Left lung (tissue), 14 donors: Measurements from ENCODE around the gene MMP21. TPM values are rescaled to one million over a fixed set of nuclear protein-coding genes. Genes with fewer than 3 reads are reported as not detected.

Experiments
- ATAC-seq: fragments of 200-7000 bp; cut with Tn5 transposase; one replicate; pipeline ENCODE4 v1.9.1; 2020; ENCODE audit warnings: moderate library complexity
- DNase-seq, 4 donors: peaks; one replicate each; pipeline ENCODE4 v3.0.0-alpha.2; 2013 to 2020
- H3K27ac ChIP-seq, 2 donors: fragments of 200-600 bp; sonication (generic) in 1 of 2; one replicate each; pipeline versions ENCODE4 v1.5.0 to v1.8.0; 2020 to 2021
- H3K27me3 ChIP-seq, 2 donors: fragments of 200-600 bp; sonication (generic) in 1 of 2; one replicate each; pipeline versions ENCODE4 v1.5.0 to v1.8.0; 2020 to 2021
- H3K36me3 ChIP-seq, 2 donors: fragments of 200-600 bp; sonication (generic) in 1 of 2; one replicate each; pipeline versions ENCODE4 v1.5.0 to v1.8.0; 2020 to 2021
- H3K4me1 ChIP-seq, 2 donors: fragments of 200-600 bp; one replicate each; pipeline ENCODE4 v1.8.0; 2021
- H3K4me3 ChIP-seq, 2 donors: fragments of 200-600 bp; sonication (generic) in 1 of 2; one replicate each; pipeline versions ENCODE4 v1.5.0 to v1.8.0; 2020 to 2021; ENCODE audit warnings: mild to moderate bottlenecking in 1 of 2
- H3K9me3 ChIP-seq, 2 donors: fragments of 200-600 bp; sonication (generic) in 1 of 2; one replicate each; pipeline versions ENCODE4 v1.5.0 to v1.8.0; 2020 to 2021
- intact Hi-C, 2 donors: fragments of 100-400 bp; cut with DNase I; formaldehyde crosslinking; loops; one replicate each; pipeline versions ENCODE4 v1.11.2 to v1.14.2; 2022
- long read RNA-seq, 12 donors: library from polyadenylated mRNA in 2 of 12; unstranded in 2 of 12; transcript quantifications; one replicate each; pipeline ENCODE4 v2.0.0 and lab custom pipeline, GENCODE V29; 2019 to 2026
- polyA plus RNA-seq, 6 donors: library from polyadenylated mRNA; unstranded; fragments of 120-200 nt; gene quantifications; one replicate each; pipeline ENCODE4 v1.2.1, GENCODE V29; 2013; ENCODE audit not compliant: insufficient read length in 6 of 6
- total RNA-seq, 2 donors: library from RNA; stranded (reverse); fragmentation: NEBNext Ultra II Directional; extraction: Animal tissue kit (Norgen Biotek cat#: 25700); gene quantifications; one replicate each; pipeline ENCODE4 v1.2.1, GENCODE V29; 2021
- TF ChIP-seq, protein P1 (sequence below), 2 donors: fragments of 200-600 bp; sonication (generic) in 1 of 2; IDR thresholded peaks; one replicate each; pipeline versions ENCODE4 v1.5.0 to v1.8.0; 2021; ENCODE audit warnings: antibody characterized with exemption in 2 of 2
- donor health status: DM: no; HTN: yes; CAD: no.
- donor health status: DM: no; HTN: no; CAD: no.

Gene MMP21
- under 1 TPM; 0.13 to 0.32 TPM for total RNA-seq
- polyA plus RNA-seq: 1 to 10 TPM in 2 of 6 donors, under 1 TPM in 4; 0.49 to 1.2 (median 0.92) TPM
- long read RNA-seq, donor 1: 0 reads
- long read RNA-seq, donor 2: 0 reads
- long read RNA-seq, donor 3: 0 reads
- long read RNA-seq, donor 4, partial matches to known transcripts: 0 of 1 reads
- long read RNA-seq, donor 4, other reads (novel, unspliced or antisense): 1 of 1 reads
- long read RNA-seq, donor 5: 0 reads
- long read RNA-seq, donor 6: 0 reads
- long read RNA-seq, donor 7: 0 reads
- long read RNA-seq, donor 8: 0 reads
- long read RNA-seq, donor 9: 0 reads
- long read RNA-seq, donor 10: 0 reads
- long read RNA-seq, donor 11: 0 reads
- long read RNA-seq, donor 12: 0 reads

DNA sequence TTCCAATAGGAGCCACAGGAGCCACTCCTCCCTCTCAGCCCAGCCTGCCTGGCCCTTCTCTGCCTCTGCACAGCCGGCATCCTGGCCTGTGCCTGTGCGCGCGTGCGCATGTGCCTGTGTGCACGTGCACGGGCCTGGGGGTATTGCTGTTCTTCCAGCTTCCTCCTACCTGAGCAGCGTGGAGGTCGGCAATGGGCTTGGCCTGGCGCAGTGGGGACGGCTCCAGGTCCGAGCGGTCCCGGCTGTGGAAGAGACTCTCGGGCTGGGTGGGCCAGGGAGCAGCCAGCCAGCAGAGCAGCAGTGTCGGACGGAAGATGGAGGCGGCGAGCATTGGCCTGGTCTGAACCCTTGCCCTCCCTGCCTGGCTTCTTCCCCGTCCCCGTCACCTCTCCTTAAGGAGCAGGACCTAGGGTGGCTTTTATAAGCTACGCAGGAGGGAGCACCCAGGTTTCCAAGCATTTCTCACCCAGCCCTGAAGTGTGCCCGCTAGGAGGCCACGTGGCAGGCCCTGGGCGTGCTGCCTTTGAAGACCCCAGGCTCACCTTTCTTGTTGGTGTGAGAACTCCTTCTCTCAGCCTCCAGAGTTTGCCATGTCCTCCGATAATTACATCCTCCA lies at the start of gene MMP21:
Gene MMP21 (minus strand): TSS at position 331 of the 616 bp plus-strand sequence. CDS start 0 bp downstream, at position 331.
- Histone ChIP-seq H3K4me3 (no peak within 1 kb of the TSS), H3K9me3 (no peaks in the 10 kb centered on the region), H3K4me1 (no peaks in the 10 kb centered on the region), H3K27ac (no peak within 1 kb of the TSS), H3K27me3 (peaks cover 0 to 24% of the 10 kb centered on the region in 2 donors), H3K36me3 (no peaks in the 10 kb centered on the region)
- TF ChIP-seq, protein P1, sequence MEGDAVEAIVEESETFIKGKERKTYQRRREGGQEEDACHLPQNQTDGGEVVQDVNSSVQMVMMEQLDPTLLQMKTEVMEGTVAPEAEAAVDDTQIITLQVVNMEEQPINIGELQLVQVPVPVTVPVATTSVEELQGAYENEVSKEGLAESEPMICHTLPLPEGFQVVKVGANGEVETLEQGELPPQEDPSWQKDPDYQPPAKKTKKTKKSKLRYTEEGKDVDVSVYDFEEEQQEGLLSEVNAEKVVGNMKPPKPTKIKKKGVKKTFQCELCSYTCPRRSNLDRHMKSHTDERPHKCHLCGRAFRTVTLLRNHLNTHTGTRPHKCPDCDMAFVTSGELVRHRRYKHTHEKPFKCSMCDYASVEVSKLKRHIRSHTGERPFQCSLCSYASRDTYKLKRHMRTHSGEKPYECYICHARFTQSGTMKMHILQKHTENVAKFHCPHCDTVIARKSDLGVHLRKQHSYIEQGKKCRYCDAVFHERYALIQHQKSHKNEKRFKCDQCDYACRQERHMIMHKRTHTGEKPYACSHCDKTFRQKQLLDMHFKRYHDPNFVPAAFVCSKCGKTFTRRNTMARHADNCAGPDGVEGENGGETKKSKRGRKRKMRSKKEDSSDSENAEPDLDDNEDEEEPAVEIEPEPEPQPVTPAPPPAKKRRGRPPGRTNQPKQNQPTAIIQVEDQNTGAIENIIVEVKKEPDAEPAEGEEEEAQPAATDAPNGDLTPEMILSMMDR (IDR thresholded peaks at IDR 0.05): no peak
- intact Hi-C loops: no loop called here
- no peak for ATAC-seq
- peak in 1 of 4 donors; percentile 65 for DNase-seq

DNA sequence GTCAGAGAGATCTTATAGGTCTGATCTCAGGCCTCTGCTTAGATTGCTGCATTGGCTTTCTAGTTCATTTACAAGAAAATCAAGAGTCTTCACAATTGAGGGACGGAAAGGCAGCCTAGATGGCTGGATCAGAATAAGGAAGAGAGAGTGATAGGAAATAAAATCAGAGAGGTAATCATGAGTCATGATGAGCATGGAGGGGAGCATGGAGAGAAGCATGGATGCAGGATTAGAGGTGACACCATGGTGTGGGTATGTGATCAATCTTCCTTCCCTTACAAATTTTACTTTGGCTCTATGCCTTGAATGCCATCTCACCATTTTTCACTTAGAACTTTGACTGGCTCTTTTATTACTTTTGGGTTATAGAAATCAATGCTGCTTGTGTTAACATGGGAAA lies 49.1 kb upstream of the MMP21 start:
- H3K27ac ChIP-seq: no peak overlapping the region
- no peaks in the 10 kb centered on the region for H3K9me3 ChIP-seq
- intact Hi-C loops: no loop called here

GRCh38 chr10:125823663-125824251 lies 48.1 kb upstream of the MMP21 start:
- ATAC-seq (no peak), DNase-seq (peak in 1 of 4 donors; percentile 3)
- TF ChIP-seq, protein P1 (IDR thresholded peaks at IDR 0.05): no peak

More for the DNA sequence above, 49.1 kb upstream of the MMP21 start:
- DNase-seq (no peak), ATAC-seq (no peak)
- Histone ChIP-seq H3K4me1 (peaks cover 26 to 51% of the 10 kb centered on the region in 2 donors), H3K4me3 (peak overlapping the region in 1 of 2 donors; percentile 86), H3K27me3 (no peaks in the 10 kb centered on the region), H3K36me3 (peaks cover 0 to 36% of the 10 kb centered on the region in 2 donors)
- TF ChIP-seq, protein P1 (IDR thresholded peaks at IDR 0.05): no peak

GRCh38 chr10:125822878-125823662 lies 47.4 kb upstream of the MMP21 start, which contains the start of the genes BCCIP and UROS:
TSS of gene BCCIP (plus strand) at chr10:125823546. CDS start at chr10:125823558, 12 bp downstream.
TSS of gene UROS (minus strand) at chr10:125823258. CDS start at chr10:125816499, 6,759 bp downstream.
- Histone ChIP-seq H3K9me3 (no peaks in the 10 kb centered on the region), H3K36me3 (peaks cover 0 to 19% of the 10 kb centered on the region in 2 donors), H3K27me3 (no peaks in the 10 kb centered on the region), H3K4me3 (peak within 1 kb of the TSS; percentile 86 to 96), H3K4me1 (peaks cover 26 to 51% of the 10 kb centered on the region in 2 donors), H3K27ac (peak within 1 kb of the TSS; percentile 88 to 92)
- intact Hi-C loops: no loop called here
- TF ChIP-seq, protein P1 (IDR thresholded peaks at IDR 0.05): no peak
- ATAC-seq: peak; percentile 98
- DNase-seq: peak; percentile 93 to 96 (median 95)

More at GRCh38 chr10:125823663-125824251, 48.1 kb upstream of the MMP21 start:
- intact Hi-C loops: no loop called here
- peak overlapping the region; percentile 86 to 96 for H3K4me3 ChIP-seq
- peaks cover 26 to 51% of the 10 kb centered on the region in 2 donors for H3K4me1 ChIP-seq
- peak overlapping the region in 1 of 2 donors; percentile 92 for H3K27ac ChIP-seq
- no peaks in the 10 kb centered on the region for H3K27me3 ChIP-seq
- peaks cover 0 to 26% of the 10 kb centered on the region in 2 donors for H3K36me3 ChIP-seq
- no peaks in the 10 kb centered on the region for H3K9me3 ChIP-seq
